Immature natural killer cell (primary cell): ENCODE data around the gene CDKN2B-AS1. TPM values are rescaled to one million over a fixed set of nuclear protein-coding genes. Genes with fewer than 3 reads are reported as not detected.

Experiments
- DNase-seq, 3 donors: peaks; one replicate each; pipeline ENCODE4 v3.0.0; 2022; ENCODE audit warnings: mixed read lengths in 1 of 3
- H3K27ac Mint-ChIP-seq, 6 donors: one replicate each; pipeline ENCODE4 v1.8.0; 2020; ENCODE audit warnings: mixed read lengths in 6 of 6, mild to moderate bottlenecking in 5 of 6, inconsistent platforms in 4 of 6, moderate library complexity in 3 of 6
- H3K27me3 Mint-ChIP-seq, 3 donors: one replicate each; pipeline ENCODE4 v1.8.0; 2020 to 2021; ENCODE audit warnings: low read depth in 3 of 3, mild to moderate bottlenecking in 3 of 3, mixed read lengths in 3 of 3, moderate library complexity in 3 of 3, inconsistent platforms in 1 of 3
- H3K36me3 Mint-ChIP-seq, 3 donors: one replicate each; pipeline ENCODE4 v1.8.0; 2020; ENCODE audit warnings: mixed read lengths in 3 of 3, inconsistent platforms in 2 of 3, mild to moderate bottlenecking in 2 of 3
- H3K4me1 Mint-ChIP-seq, 2 donors: one replicate each; pipeline ENCODE4 v1.8.0; 2020; ENCODE audit warnings: inconsistent platforms in 2 of 2, mild to moderate bottlenecking in 2 of 2, mixed read lengths in 2 of 2, moderate library complexity in 1 of 2
- H3K4me3 Mint-ChIP-seq, 5 donors: one replicate each; pipeline ENCODE4 v1.8.0; 2020; ENCODE audit warnings: mild to moderate bottlenecking in 5 of 5, mixed read lengths in 5 of 5, inconsistent platforms in 3 of 5, moderate library complexity in 3 of 5
- H3K9me3 Mint-ChIP-seq, 6 donors: one replicate each; pipeline ENCODE4 v1.8.0; 2020; ENCODE audit warnings: mild to moderate bottlenecking in 6 of 6, mixed read lengths in 6 of 6, inconsistent platforms in 4 of 6, moderate library complexity in 3 of 6
- polyA plus RNA-seq, 3 donors: library from polyadenylated mRNA; unstranded; fragments of 300-500 nt; fragmentation: Illumina TruSeq; gene quantifications; one replicate each; pipeline ENCODE4 v1.2.3, GENCODE V29; 2021

CDKN2B-AS1 gene
- polyA plus RNA-seq, 3 donors from 2014 or later, result 0.55 TPM; not detected in 2

DNA sequence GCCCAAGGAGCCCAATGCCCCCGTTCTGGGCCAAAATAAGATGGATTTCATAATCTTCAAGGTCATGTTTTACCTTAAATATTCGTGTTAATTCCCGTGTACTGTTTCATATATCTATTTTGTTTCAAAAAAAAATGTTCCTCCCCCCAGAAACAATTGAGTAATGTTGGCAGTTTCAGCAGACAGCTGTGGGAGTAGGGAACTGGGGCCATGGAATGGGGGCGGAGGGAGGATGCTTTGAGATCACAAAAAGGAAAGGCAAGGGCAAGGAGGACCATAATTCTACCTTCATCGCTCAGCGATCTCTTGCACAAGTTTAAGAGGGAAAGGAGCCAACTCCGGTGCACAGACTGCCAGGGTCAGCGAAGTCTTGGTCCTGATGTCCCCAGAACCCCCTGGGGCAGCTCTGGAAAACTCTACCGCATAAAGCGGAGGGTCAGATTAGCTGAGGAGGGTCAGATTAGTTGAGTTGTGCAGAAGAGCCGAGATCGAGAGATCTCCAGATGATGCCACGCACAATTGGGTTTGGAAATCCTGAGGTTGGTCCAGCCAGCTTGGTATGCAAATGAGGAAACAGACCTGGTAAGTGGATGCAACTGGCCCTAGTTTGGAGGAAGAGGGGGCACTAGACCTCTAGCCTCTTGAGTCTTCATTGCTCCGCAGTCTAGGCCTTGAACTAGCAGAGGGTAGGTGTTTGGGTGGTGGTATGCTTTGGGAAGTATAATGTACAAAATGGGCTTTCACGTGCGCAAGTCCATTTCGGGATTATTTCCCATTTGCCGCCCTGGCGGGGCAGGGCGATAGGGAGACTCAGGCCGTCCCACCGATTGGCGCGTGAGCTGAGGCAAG is 24.4 kb upstream of the CDKN2B-AS1 start:
- Mint-ChIP-seq H3K4me1 (peaks cover 26 to 52% of the 10 kb centered on the region in 2 donors), H3K27ac (no peak overlapping the region), H3K4me3 (no peak overlapping the region), H3K9me3 (peaks cover 0 to 41% (median 10%) of the 10 kb centered on the region in 6 donors), H3K36me3 (peaks cover 0 to 9% (median 0%) of the 10 kb centered on the region in 3 donors), H3K27me3 (peaks cover 58 to 87% (median 72%) of the 10 kb centered on the region in 3 donors)
- no peak for DNase-seq

DNA sequence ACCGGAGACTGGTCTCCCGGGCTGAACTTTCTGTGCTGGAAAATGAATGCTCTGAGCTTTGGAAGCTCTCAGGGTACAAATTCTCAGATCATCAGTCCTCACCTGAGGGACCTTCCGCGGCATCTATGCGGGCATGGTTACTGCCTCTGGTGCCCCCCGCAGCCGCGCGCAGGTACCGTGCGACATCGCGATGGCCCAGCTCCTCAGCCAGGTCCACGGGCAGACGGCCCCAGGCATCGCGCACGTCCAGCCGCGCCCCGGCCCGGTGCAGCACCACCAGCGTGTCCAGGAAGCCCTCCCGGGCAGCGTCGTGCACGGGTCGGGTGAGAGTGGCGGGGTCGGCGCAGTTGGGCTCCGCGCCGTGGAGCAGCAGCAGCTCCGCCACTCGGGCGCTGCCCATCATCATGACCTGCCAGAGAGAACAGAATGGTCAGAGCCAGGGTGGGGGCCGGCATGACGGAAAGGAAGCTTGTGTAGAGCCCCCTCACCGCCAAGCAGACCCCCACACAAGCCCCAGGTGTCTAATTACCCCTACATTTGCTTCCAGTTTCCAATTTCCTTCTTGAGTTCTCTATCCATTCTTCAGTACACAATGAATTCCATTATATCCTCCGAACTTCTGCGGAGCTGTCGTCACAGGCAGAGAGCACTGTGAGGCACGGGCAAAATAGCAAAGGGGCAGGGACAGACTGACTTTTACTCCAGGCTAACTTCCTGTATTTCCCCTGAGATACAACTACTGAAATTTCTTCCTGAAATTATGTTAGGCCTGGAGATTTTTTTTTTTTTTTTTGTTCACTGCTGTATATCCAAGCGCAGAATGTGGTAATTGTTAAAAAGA is 23.6 kb upstream of the CDKN2B-AS1 start:
- peaks cover 26 to 51% of the 10 kb centered on the region in 2 donors for H3K4me1 Mint-ChIP-seq
- H3K9me3 Mint-ChIP-seq, result peaks cover 0 to 41% (median 10%) of the 10 kb centered on the region in 6 donors
- DNase-seq, result no peak
- H3K27me3 Mint-ChIP-seq, result peaks cover 57 to 87% (median 72%) of the 10 kb centered on the region in 3 donors
- peak overlapping the region in 1 of 5 donors; percentile 46 for H3K4me3 Mint-ChIP-seq
- H3K27ac Mint-ChIP-seq, result peak overlapping the region in 2 of 6 donors; percentile 5 to 11
- peaks cover 0 to 9% (median 0%) of the 10 kb centered on the region in 3 donors for H3K36me3 Mint-ChIP-seq

DNA sequence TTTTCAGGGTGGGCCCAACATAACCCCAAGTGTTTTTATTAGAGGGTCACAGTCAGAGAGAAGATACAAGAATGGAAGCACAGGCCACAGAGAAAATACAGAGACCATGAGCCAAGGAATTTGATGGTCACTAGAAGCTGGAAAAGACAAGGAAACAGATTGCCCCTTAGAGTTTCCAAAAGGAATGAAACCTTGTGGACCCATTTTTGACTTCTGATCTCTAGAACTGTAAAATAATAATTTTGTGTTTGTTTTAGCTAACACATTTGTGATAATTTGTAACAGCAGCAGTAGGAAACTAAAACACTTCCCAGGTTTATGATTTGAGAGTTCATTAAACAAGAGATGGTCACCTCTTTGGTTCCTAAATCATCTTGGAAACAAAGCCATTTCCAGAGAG is 22.2 kb upstream of the CDKN2B-AS1 start:
- Mint-ChIP-seq H3K27ac (no peak overlapping the region), H3K4me1 (peaks cover 25 to 42% of the 10 kb centered on the region in 2 donors), H3K4me3 (no peak overlapping the region), H3K27me3 (peaks cover 61 to 88% (median 70%) of the 10 kb centered on the region in 3 donors), H3K36me3 (peaks cover 0 to 9% (median 0%) of the 10 kb centered on the region in 3 donors), H3K9me3 (peaks cover 0 to 32% (median 8%) of the 10 kb centered on the region in 6 donors)
- DNase-seq, result no peak

DNA sequence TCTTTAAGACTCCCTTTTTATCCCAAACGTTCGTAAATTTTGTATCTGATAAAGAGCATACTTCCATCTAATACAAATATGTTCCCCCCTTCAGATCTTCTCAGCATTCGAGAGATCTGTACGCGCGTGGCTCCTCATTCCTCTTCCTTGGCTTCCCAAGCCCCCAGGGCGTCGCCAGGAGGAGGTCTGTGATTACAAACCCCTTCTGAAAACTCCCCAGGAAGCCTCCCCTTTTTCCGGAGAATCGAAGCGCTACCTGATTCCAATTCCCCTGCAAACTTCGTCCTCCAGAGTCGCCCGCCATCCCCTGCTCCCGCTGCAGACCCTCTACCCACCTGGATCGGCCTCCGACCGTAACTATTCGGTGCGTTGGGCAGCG is 20.3 kb upstream of the CDKN2B-AS1 start:
- H3K27ac Mint-ChIP-seq, result no peak overlapping the region
- peaks cover 0 to 4% (median 0%) of the 10 kb centered on the region in 3 donors for H3K36me3 Mint-ChIP-seq
- peak overlapping the region; percentile 73 to 86 (median 80) for H3K4me3 Mint-ChIP-seq
- H3K27me3 Mint-ChIP-seq, result peaks cover 45 to 82% (median 54%) of the 10 kb centered on the region in 3 donors
- no peak for DNase-seq
- peaks cover 19 to 27% of the 10 kb centered on the region in 2 donors for H3K4me1 Mint-ChIP-seq
- H3K9me3 Mint-ChIP-seq, result peaks cover 0 to 20% (median 2%) of the 10 kb centered on the region in 6 donors

DNA sequence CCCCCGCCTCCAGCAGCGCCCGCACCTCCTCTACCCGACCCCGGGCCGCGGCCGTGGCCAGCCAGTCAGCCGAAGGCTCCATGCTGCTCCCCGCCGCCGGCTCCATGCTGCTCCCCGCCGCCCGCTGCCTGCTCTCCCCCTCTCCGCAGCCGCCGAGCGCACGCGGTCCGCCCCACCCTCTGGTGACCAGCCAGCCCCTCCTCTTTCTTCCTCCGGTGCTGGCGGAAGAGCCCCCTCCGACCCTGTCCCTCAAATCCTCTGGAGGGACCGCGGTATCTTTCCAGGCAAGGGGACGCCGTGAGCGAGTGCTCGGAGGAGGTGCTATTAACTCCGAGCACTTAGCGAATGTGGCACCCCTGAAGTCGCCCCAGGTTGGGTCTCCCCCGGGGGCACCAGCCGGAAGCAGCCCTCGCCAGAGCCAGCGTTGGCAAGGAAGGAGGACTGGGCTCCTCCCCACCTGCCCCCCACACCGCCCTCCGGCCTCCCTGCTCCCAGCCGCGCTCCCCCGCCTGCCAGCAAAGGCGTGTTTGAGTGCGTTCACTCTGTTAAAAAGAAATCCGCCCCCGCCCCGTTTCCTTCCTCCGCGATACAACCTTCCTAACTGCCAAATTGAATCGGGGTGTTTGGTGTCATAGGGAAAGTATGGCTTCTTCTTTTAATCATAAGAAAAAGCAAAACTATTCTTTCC is 19.7 kb upstream of the CDKN2B-AS1 start:
- peaks cover 44 to 82% (median 53%) of the 10 kb centered on the region in 3 donors for H3K27me3 Mint-ChIP-seq
- H3K9me3 Mint-ChIP-seq, result peaks cover 0 to 18% (median 3%) of the 10 kb centered on the region in 6 donors
- H3K36me3 Mint-ChIP-seq, result peaks cover 0 to 4% (median 0%) of the 10 kb centered on the region in 3 donors
- DNase-seq, result no peak
- H3K27ac Mint-ChIP-seq, result no peak overlapping the region
- H3K4me3 Mint-ChIP-seq, result peak overlapping the region; percentile 73 to 86 (median 80)
- H3K4me1 Mint-ChIP-seq, result peaks cover 19 to 27% of the 10 kb centered on the region in 2 donors

DNA sequence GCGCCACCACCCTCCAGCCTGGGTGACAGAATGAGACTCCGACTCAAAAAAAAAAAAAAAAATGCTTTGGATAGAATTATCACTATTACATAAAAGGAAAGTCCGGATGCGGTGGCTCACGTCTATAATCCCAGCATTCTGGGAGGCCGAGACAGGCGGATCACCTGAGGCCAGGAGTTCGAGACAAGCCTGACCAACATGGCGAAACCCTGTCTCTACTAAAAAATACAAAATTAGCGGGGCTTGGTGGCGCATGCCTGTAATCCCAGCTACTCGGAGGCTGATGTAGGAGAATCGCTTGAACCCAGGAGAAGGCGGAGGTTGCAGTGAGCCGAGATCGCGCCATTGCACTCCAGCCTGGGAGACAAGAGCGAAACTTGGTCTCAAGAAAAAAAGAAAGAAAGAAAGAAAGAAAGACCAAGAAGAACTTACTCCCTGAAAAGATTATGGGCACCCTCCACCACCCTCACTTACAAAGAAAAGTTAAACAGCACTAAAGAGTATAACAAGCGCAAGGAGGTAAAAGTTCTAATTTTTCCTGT is 18.2 kb upstream of the CDKN2B-AS1 start:
- DNase-seq, result no peak
- Mint-ChIP-seq H3K4me3 (no peak overlapping the region), H3K36me3 (peaks cover 0 to under 1% (median 0%) of the 10 kb centered on the region in 3 donors), H3K4me1 (peaks cover 17 to 22% of the 10 kb centered on the region in 2 donors), H3K9me3 (peaks cover 0 to 9% (median 2%) of the 10 kb centered on the region in 6 donors), H3K27me3 (peaks cover 34 to 75% (median 43%) of the 10 kb centered on the region in 3 donors), H3K27ac (no peak overlapping the region)

DNA sequence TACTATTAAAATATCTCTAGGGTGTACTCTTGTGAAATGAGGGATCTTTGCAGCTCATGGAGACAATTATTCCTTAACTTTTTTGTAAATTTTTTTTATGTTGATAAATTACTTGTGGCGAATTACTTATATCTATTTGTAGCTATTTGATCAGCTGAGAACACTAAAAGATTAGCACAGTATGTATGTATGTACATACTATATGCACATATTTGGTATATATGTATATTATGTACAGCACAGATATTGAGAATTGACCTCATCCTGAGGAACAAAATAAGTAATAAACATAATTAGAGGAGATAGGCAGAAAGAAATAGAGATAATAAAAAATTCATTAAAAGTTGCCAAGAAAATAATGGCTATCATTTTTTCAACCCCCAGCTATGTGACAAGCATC is 12.2 kb upstream of the CDKN2B-AS1 start:
- no peaks in the 10 kb centered on the region for H3K36me3 Mint-ChIP-seq
- no peak overlapping the region for H3K27ac Mint-ChIP-seq
- no peak for DNase-seq
- H3K4me3 Mint-ChIP-seq, result no peak overlapping the region
- H3K9me3 Mint-ChIP-seq, result peaks cover 0 to 2% (median 0%) of the 10 kb centered on the region in 6 donors
- H3K27me3 Mint-ChIP-seq, result peaks cover 7 to 38% (median 8%) of the 10 kb centered on the region in 3 donors
- H3K4me1 Mint-ChIP-seq, result peaks cover 0 to 8% of the 10 kb centered on the region in 2 donors

DNA sequence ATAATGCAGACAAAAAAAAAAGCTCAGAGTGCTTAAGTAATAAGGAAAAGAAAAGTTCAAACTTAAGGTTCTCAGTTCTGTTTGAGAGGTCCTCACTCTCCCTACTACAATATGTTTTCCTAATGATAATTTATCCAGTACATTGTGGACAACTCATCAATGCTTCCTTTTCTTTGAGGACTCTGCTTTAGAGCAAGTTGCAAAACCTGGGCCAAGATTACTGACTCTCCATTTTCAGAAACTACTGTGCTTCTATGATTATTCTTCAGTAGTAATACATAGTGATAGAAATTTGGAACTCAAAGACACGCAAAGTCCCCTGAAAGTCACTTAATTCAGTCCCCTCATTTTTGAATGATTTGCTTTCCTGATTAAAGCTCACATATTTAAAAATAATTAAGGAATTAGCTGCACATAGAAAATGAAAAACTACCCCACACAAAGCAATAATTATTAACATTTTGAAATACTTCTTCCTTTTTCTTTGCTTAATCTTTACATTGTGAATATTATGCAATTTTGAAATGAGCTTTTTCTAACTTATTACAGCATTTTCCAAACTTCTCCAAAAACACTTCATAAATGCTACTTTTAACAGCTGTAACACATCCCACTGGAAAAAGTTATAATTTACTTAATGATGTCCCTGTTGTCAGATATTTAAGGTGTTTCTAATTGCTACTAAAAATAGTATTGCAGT is 11.6 kb upstream of the CDKN2B-AS1 start:
- H3K27me3 Mint-ChIP-seq, result peaks cover 7 to 36% (median 12%) of the 10 kb centered on the region in 3 donors
- H3K4me3 Mint-ChIP-seq, result no peak overlapping the region

DNA sequence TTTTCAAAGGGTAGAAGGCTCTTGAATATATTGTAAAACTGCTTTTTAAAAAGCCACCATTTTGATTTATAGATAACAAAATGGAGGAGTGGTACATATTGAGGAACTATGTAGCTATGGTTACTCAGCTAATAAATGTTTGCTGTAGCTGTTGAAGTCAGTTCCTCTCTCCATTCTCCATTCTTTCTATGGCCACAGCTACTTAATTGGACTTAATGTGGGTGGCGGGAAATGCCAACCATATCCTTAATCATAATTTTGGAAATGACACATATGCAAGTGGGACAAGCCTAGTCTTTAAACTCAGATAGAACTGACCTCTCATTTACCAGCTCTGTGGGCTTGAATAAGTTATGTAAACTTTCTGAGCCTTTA is 11.0 kb upstream of the CDKN2B-AS1 start:
- DNase-seq, result no peak
- H3K4me1 Mint-ChIP-seq, result peaks cover 0 to 8% of the 10 kb centered on the region in 2 donors
- peaks cover 0 to 2% (median 0%) of the 10 kb centered on the region in 6 donors for H3K9me3 Mint-ChIP-seq
- no peak overlapping the region for H3K4me3 Mint-ChIP-seq
- H3K27ac Mint-ChIP-seq, result no peak overlapping the region
- peaks cover 9 to 38% (median 12%) of the 10 kb centered on the region in 3 donors for H3K27me3 Mint-ChIP-seq
- H3K36me3 Mint-ChIP-seq, result no peaks in the 10 kb centered on the region

More for the DNA sequence above, 11.6 kb upstream of the CDKN2B-AS1 start:
- H3K27ac Mint-ChIP-seq, result no peak overlapping the region
- peaks cover 0 to 8% of the 10 kb centered on the region in 2 donors for H3K4me1 Mint-ChIP-seq
- no peak for DNase-seq
- no peaks in the 10 kb centered on the region for H3K36me3 Mint-ChIP-seq
- H3K9me3 Mint-ChIP-seq, result peaks cover 0 to 2% (median 0%) of the 10 kb centered on the region in 6 donors

DNA sequence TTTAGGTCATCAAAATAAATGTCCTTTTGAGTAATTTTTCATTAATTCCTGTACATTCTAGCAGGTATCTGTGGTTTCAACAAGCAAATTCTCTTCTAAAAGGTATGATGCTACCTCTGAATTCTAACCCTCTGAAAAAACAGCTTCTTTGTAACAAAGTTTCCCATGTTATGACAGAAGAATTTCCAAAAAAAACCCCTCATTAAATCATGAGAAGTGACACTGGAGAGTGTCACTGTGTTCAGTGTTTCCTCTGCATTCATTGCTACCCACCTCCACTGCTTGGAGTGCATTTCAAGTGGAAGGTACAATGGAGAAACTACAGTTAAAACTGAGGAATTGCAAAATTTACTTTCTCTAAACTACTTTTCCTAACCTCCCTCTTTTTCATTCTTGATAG is 10.5 kb upstream of the CDKN2B-AS1 start:
- Mint-ChIP-seq H3K27ac (no peak overlapping the region), H3K9me3 (peaks cover 0 to 2% (median 0%) of the 10 kb centered on the region in 6 donors), H3K36me3 (no peaks in the 10 kb centered on the region), H3K4me1 (peaks cover 0 to 8% of the 10 kb centered on the region in 2 donors), H3K4me3 (no peak overlapping the region), H3K27me3 (peaks cover 11 to 35% (median 16%) of the 10 kb centered on the region in 3 donors)
- DNase-seq, result no peak

DNA sequence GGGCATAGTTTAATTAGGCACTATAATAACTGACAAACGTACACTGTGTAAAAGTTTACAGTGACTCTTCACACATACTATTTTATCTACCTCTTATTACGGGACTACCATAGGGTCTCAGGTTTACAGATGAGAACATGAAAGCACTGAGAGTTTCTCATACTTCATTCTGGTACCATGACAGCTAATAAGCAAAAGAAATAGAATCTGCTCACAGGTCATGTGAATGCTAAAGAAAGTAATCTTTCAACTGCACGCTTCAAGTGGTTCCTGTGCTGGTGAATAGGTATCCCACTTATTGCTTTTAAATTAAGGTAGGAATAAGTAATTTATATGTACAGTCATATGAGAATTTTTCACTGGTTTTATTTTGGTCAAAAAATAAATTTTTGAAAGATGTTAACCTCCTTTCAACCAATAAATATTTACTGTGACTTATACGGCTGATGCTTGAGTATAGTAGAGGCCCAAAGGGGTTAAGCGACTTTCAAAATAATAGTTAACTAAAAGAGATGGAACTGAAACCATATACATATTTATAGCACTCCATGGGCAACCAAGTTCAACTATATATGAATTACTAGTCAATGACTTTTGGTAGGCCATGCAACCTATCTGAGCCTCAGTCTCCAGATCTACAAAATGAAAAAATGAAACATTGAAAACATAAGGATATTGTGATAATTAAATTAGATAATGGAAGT is 8.5 kb upstream of the CDKN2B-AS1 start:
- H3K9me3 Mint-ChIP-seq, result peaks cover 0 to 2% (median 0%) of the 10 kb centered on the region in 6 donors
- peaks cover 0 to 3% (median under 1%) of the 10 kb centered on the region in 3 donors for H3K36me3 Mint-ChIP-seq
- DNase-seq, result no peak
- peaks cover 17 to 37% (median 32%) of the 10 kb centered on the region in 3 donors for H3K27me3 Mint-ChIP-seq
- H3K4me1 Mint-ChIP-seq, result peaks cover 3 to 13% of the 10 kb centered on the region in 2 donors
- no peak overlapping the region for H3K4me3 Mint-ChIP-seq
- no peak overlapping the region for H3K27ac Mint-ChIP-seq
